HCT116 (cell line): Measurements from ENCODE around the gene ACSM5. TPM values are rescaled to one million over a fixed set of nuclear protein-coding genes. Genes with fewer than 3 reads are reported as not detected.

ENCODE experiments used
- ATAC-seq: fragments of 200-7000 bp; cut with Tn5 transposase; 2 replicates; pipeline ENCODE4 v1.9.1; 2020; ENCODE audit warnings: mild to moderate bottlenecking, moderate library complexity
- BruUV-seq: library from RNA; stranded (reverse); fragments of 400-500 nt; replicated peaks from 2 replicates; lab custom pipeline; 2021; lab: Mats Ljungman, UMichigan
- CTCF ChIA-PET: fragments of 300-600 bp; sonication (Branson Sonifier 250); formaldehyde crosslinking; loops from one replicate; lab custom pipeline; 2021; ENCODE audit warnings: antibody characterized with exemption; lab: Charles Lee
- POLR2A ChIA-PET: fragments of 300-600, 350-600 bp; sonication (Branson Sonifier 250); formaldehyde crosslinking; loops from one replicate; lab custom pipeline; 2021; ENCODE audit warnings: antibody characterized with exemption; lab: Charles Lee
- RAD21 ChIA-PET, 2 experiments: fragments of 300-600 bp; sonication (Branson Sonifier 250); formaldehyde crosslinking; loops; one replicate each; lab custom pipeline; 2023; ENCODE audit warnings: low total read pairs in 2 of 2; ENCODE audit not compliant: uncharacterized antibody in 2 of 2, unreplicated experiment in 2 of 2, low non-redundant PET in 1 of 2; lab: Charles Lee
- DNase-seq: peaks from one replicate; pipeline ENCODE4 v3.0.0-alpha.2; 2010; ENCODE audit warnings: low read depth, low spot score
- H2AFZ ChIP-seq: fragments of 200-600 bp; shearing (Covaris generic), sonication (generic); 2 replicates; pipeline ENCODE4 v1.6.1; 2017; ENCODE audit warnings: low read depth, mixed run types, mixed read lengths, antibody characterized with exemption, low read length; ENCODE audit not compliant: poor library complexity, severe bottlenecking
- H3K27ac ChIP-seq: 2 replicates; pipeline ENCODE4 v1.5.1; 2012; ENCODE audit warnings: low read depth, low read length
- H3K27me3 ChIP-seq: fragments of 200-600 bp; sonication (generic); 2 replicates; pipeline ENCODE4 v1.6.1; 2016; ENCODE audit warnings: mixed run types, low read length, mixed read lengths; ENCODE audit not compliant: insufficient read depth
- H3K36me3 ChIP-seq, 2 experiments: fragments of 200-500 bp in 1 of 2; fragments of 200-600 bp in 1 of 2; sonication (Bioruptor generic) in 1 of 2; sonication (generic) in 1 of 2; 2 replicates each; pipeline versions ENCODE4 v1.5.1 to v1.6.1; 2014 to 2016; ENCODE audit warnings: low read length in 2 of 2, inconsistent platforms in 1 of 2, mixed read lengths in 1 of 2, mixed run types in 1 of 2; ENCODE audit not compliant: insufficient read depth in 2 of 2, control insufficient read depth in 1 of 2
- H3K4me1 ChIP-seq, 2 experiments: fragments of 200-600 bp in 1 of 2; sonication (generic) in 1 of 2; 2 replicates each; pipeline versions ENCODE4 v1.5.1 to v1.6.1; 2012 to 2017; ENCODE audit warnings: low read length in 2 of 2, inconsistent platforms in 1 of 2, mild to moderate bottlenecking in 1 of 2, mixed read lengths in 1 of 2, mixed run types in 1 of 2, moderate library complexity in 1 of 2; ENCODE audit not compliant: insufficient read depth in 2 of 2, control insufficient read depth in 1 of 2
- H3K4me2 ChIP-seq: fragments of 200-600 bp; sonication (generic); 2 replicates; pipeline ENCODE4 v1.6.1; 2017; ENCODE audit warnings: mixed run types, low read length, mixed read lengths
- H3K4me3 ChIP-seq, 2 experiments: fragments of 200-600 bp in 1 of 2; sonication (generic) in 1 of 2; replicated peaks in 1 of 2; 2 replicates each; pipeline ENCODE4 v1.5.1; 2011 to 2016; ENCODE audit warnings: low read length in 2 of 2, control low read depth in 1 of 2, low read depth in 1 of 2, mild to moderate bottlenecking in 1 of 2, mixed read lengths in 1 of 2, mixed run types in 1 of 2
- H3K79me2 ChIP-seq: fragments of 200-600 bp; sonication (generic); 2 replicates; pipeline ENCODE4 v1.6.1; 2017; ENCODE audit warnings: mild to moderate bottlenecking, mixed run types, low read length, moderate library complexity, mixed read lengths; ENCODE audit not compliant: insufficient read depth
- H3K9ac ChIP-seq: fragments of 200-600 bp; sonication (generic); 2 replicates; pipeline ENCODE4 v1.6.1; 2016; ENCODE audit warnings: low read length, mixed read lengths
- H3K9me2 ChIP-seq: fragments of 200-600 bp; sonication (generic), shearing (Covaris generic); 2 replicates; pipeline ENCODE4 v1.6.1; 2017; ENCODE audit warnings: mixed run types, mild to moderate bottlenecking, moderate library complexity; ENCODE audit not compliant: insufficient read depth
- H3K9me3 ChIP-seq, 2 experiments: fragments of 200-500 bp in 1 of 2; fragments of 200-600 bp in 1 of 2; sonication (Bioruptor generic) in 1 of 2; sonication (generic) in 1 of 2; 2 replicates each; pipeline ENCODE4 v1.6.1; 2014 to 2017; ENCODE audit warnings: low read length in 2 of 2, mixed read lengths in 2 of 2, inconsistent platforms in 1 of 2, low read depth in 1 of 2, mild to moderate bottlenecking in 1 of 2, mixed run types in 1 of 2, moderate library complexity in 1 of 2; ENCODE audit not compliant: control insufficient read depth in 1 of 2, insufficient read depth in 1 of 2
- H4K20me1 ChIP-seq: fragments of 200-600 bp; sonication (generic), shearing (Covaris generic); 2 replicates; pipeline ENCODE4 v1.6.1; 2017; ENCODE audit warnings: mixed run types, mild to moderate bottlenecking, moderate library complexity; ENCODE audit not compliant: insufficient read depth
- CEBPB ChIP-seq: IDR thresholded peaks from 2 replicates; pipeline ENCODE4 v1.6.1; 2012; ENCODE audit warnings: low read depth
- FOSL1 ChIP-seq: IDR thresholded peaks from 2 replicates; pipeline ENCODE4 v1.6.1; 2012; ENCODE audit warnings: low read depth
- POLR2A ChIP-seq: IDR thresholded peaks from 2 replicates; pipeline ENCODE4 v1.7.0; 2011; ENCODE audit warnings: borderline replicate concordance; ENCODE audit not compliant: insufficient read depth, insufficient read length; ENCODE audit errors: extremely low read depth
- SIN3A ChIP-seq: IDR thresholded peaks from 2 replicates; pipeline ENCODE4 v1.6.1; 2012; ENCODE audit warnings: low read depth
- SP1 ChIP-seq: IDR thresholded peaks from 2 replicates; pipeline ENCODE4 v1.6.1; 2012; ENCODE audit warnings: low read depth
- SRF ChIP-seq: IDR thresholded peaks from 2 replicates; pipeline ENCODE4 v1.6.1; 2012; ENCODE audit warnings: low read depth
- TCF7L2 ChIP-seq: IDR thresholded peaks from 2 replicates; pipeline ENCODE4 v1.7.0; 2011; ENCODE audit warnings: borderline replicate concordance, inconsistent platforms; ENCODE audit not compliant: insufficient read depth, insufficient read length; ENCODE audit errors: extremely low read depth
- ZFX ChIP-seq: fragments of 450-650 bp; IDR thresholded peaks from 2 replicates; pipeline ENCODE4 v1.6.1; 2017
- ZNF274 ChIP-seq: fragments of 200-500 bp; sonication (Bioruptor generic); IDR thresholded peaks from 2 replicates; pipeline ENCODE4 v1.6.1; 2014; ENCODE audit warnings: mild to moderate bottlenecking, low read depth, low read length, inconsistent platforms
- intact Hi-C: fragments of 100-400 bp; cut with micrococcal nuclease; formaldehyde crosslinking; loops from 2 replicates; pipeline ENCODE4 v1.10.0; 2022
- total RNA-seq: library from RNA; stranded (reverse); gene quantifications from one replicate; pipeline ENCODE4 v1.2.1, GENCODE V29; 2021; ENCODE audit not compliant: unreplicated experiment
- TF ChIP-seq, protein P1 (sequence below): IDR thresholded peaks from 2 replicates; pipeline ENCODE4 v1.6.1; 2012; ENCODE audit warnings: low read depth

Gene ACSM5
- total RNA-seq, 1 experiment from 2014 or later: not detected

DNA sequence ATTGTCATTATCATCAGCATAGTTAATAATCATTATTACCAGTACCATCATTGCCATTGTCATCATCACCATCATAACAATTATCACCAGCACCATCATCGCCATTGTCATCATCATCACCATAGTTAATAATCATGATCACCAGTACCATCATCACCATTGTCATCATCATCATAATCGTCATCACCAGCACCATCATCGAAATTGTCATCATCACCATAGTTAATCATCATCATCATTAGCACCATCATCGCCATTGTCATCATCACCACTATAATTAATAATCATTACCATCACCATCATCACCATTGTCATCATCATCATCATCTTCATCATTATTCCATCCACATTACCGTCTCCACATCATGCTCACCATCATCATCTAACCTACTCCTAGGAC, 18.3 kb upstream of the ACSM5 start:
- H3K27me3 ChIP-seq: peaks cover 8% of the 10 kb centered on the region; the same call in 1 of the 2 replicates
- no peaks in the 10 kb centered on the region for H3K4me1 ChIP-seq
- no peak overlapping the region for H2AFZ ChIP-seq
- no peaks in the 10 kb centered on the region for H3K9me3 ChIP-seq
- intact Hi-C loops: no loop called here
- H4K20me1 ChIP-seq: no peaks in the 10 kb centered on the region
- no TSS peak for BruUV-seq
- no peak overlapping the region for H3K9ac ChIP-seq
- H3K27ac ChIP-seq: no peak overlapping the region
- ChIA-PET POLR2A (no interaction called here), CTCF (no interaction called here), RAD21 (no interaction called here)
- H3K9me2 ChIP-seq: no peaks in the 10 kb centered on the region
- DNase-seq: no peak
- no peak for TF ChIP-seq TCF7L2
- no peak for TF ChIP-seq ZFX
- no peak for TF ChIP-seq SP1
- TF ChIP-seq, protein P1, sequence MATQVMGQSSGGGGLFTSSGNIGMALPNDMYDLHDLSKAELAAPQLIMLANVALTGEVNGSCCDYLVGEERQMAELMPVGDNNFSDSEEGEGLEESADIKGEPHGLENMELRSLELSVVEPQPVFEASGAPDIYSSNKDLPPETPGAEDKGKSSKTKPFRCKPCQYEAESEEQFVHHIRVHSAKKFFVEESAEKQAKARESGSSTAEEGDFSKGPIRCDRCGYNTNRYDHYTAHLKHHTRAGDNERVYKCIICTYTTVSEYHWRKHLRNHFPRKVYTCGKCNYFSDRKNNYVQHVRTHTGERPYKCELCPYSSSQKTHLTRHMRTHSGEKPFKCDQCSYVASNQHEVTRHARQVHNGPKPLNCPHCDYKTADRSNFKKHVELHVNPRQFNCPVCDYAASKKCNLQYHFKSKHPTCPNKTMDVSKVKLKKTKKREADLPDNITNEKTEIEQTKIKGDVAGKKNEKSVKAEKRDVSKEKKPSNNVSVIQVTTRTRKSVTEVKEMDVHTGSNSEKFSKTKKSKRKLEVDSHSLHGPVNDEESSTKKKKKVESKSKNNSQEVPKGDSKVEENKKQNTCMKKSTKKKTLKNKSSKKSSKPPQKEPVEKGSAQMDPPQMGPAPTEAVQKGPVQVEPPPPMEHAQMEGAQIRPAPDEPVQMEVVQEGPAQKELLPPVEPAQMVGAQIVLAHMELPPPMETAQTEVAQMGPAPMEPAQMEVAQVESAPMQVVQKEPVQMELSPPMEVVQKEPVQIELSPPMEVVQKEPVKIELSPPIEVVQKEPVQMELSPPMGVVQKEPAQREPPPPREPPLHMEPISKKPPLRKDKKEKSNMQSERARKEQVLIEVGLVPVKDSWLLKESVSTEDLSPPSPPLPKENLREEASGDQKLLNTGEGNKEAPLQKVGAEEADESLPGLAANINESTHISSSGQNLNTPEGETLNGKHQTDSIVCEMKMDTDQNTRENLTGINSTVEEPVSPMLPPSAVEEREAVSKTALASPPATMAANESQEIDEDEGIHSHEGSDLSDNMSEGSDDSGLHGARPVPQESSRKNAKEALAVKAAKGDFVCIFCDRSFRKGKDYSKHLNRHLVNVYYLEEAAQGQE: no peak
- TF ChIP-seq ZNF274: no peak
- TF ChIP-seq POLR2A: no peak
- TF ChIP-seq SIN3A: no peak
- TF ChIP-seq SRF: no peak
- TF ChIP-seq FOSL1: no peak
- TF ChIP-seq CEBPB: no peak
- H3K4me2 ChIP-seq: no peak overlapping the region
- no peaks in the 10 kb centered on the region for H3K79me2 ChIP-seq
- no peak overlapping the region for H3K4me3 ChIP-seq
- H3K36me3 ChIP-seq: no peaks in the 10 kb centered on the region
- ATAC-seq: no peak
